BLaER1 (cell line): ENCODE data around the gene IRF2BP2.

Experiments used
- H3K27ac ChIP-seq: shearing (Covaris generic); formaldehyde crosslinking; 2 replicates; pipeline ENCODE4 v1.8.1; 2022
- H3K27me3 ChIP-seq: shearing (Covaris generic); formaldehyde crosslinking; 2 replicates; pipeline ENCODE4 v1.8.1; 2022
- H3K36me3 ChIP-seq: shearing (Covaris generic); formaldehyde crosslinking; 2 replicates; pipeline ENCODE4 v1.8.1; 2022
- H3K4me1 ChIP-seq: shearing (Covaris generic); formaldehyde crosslinking; 2 replicates; pipeline ENCODE4 v1.8.1; 2022
- H3K4me2 ChIP-seq: shearing (Covaris generic); formaldehyde crosslinking; 2 replicates; pipeline ENCODE4 v1.8.1; 2022
- H3K4me3 ChIP-seq: shearing (Covaris generic); formaldehyde crosslinking; 2 replicates; pipeline ENCODE4 v1.8.1; 2022
- H3K9ac ChIP-seq: shearing (Covaris generic); formaldehyde crosslinking; 2 replicates; pipeline ENCODE4 v1.8.1; 2022
- H3K9me3 ChIP-seq: shearing (Covaris generic); formaldehyde crosslinking; 2 replicates; pipeline ENCODE4 v1.8.1; 2022
- H4K20me1 ChIP-seq: shearing (Covaris generic); formaldehyde crosslinking; 2 replicates; pipeline ENCODE4 v1.8.1; 2022
- Cebpa-rat ChIP-seq: shearing (Covaris generic); IDR thresholded peaks from 2 replicates; pipeline ENCODE4 v1.8.1; 2022

Gene IRF2BP2

DNA sequence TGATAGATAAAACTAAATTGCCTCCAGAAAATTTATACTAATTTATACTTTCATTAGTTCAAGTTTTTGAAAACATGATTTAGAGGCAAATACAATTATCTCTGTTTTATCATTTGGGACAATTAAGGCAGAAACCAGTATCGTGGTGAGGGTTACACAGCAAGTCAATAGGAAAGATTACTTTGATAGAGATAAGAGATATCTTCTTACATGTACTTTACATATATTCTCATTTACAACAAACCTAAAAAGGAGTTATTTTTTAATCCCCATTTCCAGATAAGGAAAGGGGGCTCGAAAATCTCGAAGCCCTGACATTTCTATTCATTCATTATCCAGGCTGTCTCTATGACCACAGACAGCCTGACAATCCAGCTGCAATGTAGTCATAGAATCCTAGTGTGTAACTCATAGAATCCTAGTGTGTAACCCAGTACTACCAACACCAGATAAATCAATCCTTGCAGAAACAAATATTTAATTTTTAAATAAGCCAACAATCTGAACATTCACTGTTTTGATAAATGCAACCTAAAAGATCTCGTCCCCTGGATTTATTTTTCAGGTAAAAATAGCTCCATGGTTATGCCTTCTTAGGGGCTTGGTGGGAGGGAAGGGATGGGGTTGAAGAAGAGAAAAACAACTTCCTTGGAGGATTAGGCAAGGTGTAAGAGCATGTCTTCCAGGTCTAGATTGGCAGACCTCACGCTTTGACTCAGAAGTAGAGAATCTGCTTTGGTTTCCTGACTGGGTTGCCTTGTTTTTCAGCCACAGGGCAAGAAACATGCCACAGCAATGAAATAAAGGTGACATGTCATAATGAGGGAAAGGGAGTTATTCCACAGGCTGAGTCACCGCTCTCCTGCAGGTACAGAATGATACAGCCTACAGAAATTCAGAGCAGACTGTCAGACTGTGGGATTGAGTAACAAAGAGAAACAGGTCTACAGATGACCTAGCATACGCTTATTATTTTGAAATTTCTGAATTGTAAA lies 45.6 kb downstream of the IRF2BP2 start:
- Histone ChIP-seq H3K4me1 (no peaks in the 10 kb centered on the region), H3K9ac (no peak overlapping the region), H3K27me3 (no peaks in the 10 kb centered on the region), H3K36me3 (no peaks in the 10 kb centered on the region), H4K20me1 (no peaks in the 10 kb centered on the region), H3K27ac (no peak overlapping the region), H3K4me3 (no peak overlapping the region), H3K4me2 (no peak overlapping the region), H3K9me3 (peaks cover 6% of the 10 kb centered on the region; the same call in 1 of the 2 replicates)
- TF ChIP-seq Cebpa-rat, result no peak

DNA sequence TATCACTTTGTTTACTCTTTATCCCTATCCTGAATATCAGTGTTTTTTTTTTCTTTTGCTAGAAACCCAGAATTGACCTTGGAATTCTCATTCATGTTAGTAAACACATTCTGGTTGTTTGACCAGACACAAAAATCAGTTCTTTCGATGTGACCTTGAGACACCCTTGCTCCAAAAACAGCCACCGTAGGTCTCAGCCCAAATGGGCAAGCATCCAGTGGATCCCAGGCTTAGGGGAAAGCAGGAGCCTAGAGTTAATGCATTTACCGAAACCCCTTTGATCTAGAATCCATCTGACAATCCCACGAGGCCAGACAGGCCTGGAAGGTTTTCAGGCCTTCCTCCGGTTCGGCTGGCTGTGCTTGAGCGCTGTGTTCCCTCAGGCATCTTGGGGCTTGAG lies 47.6 kb downstream of the IRF2BP2 start:
- Histone ChIP-seq H3K27ac (no peak overlapping the region), H4K20me1 (no peaks in the 10 kb centered on the region), H3K4me2 (no peak overlapping the region), H3K36me3 (no peaks in the 10 kb centered on the region), H3K9me3 (peaks cover 6% of the 10 kb centered on the region; the same call in 1 of the 2 replicates), H3K9ac (no peak overlapping the region), H3K4me1 (0 out of 2 replicates have a peak, but pooled peaks cover under 1% of the 10 kb centered on the region), H3K4me3 (no peak overlapping the region), H3K27me3 (no peaks in the 10 kb centered on the region)
- TF ChIP-seq Cebpa-rat, result no peak

DNA sequence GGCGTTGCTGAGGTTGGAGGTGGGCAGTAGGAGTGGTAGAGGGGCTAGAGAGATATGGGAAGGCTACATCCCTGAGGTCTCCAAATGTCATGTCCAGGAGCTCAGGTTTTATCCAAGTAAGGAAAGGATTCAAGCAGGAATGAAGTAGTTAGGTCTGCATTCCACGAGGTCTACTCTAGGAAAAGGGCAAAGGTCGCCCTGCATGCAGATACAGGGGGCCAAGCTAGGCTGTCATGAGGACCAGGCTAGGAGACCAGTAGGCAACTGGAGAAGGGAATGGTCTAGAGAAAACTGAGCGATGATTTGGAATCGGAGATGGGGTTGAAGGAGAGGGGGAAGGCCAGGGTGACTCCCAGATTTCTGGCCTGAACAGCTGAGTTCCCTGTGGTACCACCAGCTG lies 48.7 kb downstream of the IRF2BP2 start:
- H3K36me3 ChIP-seq, result no peaks in the 10 kb centered on the region
- no peaks in the 10 kb centered on the region for H4K20me1 ChIP-seq
- TF ChIP-seq Cebpa-rat, result no peak
- no peak overlapping the region for H3K9ac ChIP-seq
- H3K9me3 ChIP-seq, result peaks cover 6% of the 10 kb centered on the region; the same call in 1 of the 2 replicates
- no peak overlapping the region for H3K27ac ChIP-seq
- no peaks in the 10 kb centered on the region for H3K27me3 ChIP-seq
- H3K4me2 ChIP-seq, result no peak overlapping the region
- no peak overlapping the region for H3K4me3 ChIP-seq
- H3K4me1 ChIP-seq, result 0 out of 2 replicates have a peak, but pooled peaks cover 9% of the 10 kb centered on the region

DNA sequence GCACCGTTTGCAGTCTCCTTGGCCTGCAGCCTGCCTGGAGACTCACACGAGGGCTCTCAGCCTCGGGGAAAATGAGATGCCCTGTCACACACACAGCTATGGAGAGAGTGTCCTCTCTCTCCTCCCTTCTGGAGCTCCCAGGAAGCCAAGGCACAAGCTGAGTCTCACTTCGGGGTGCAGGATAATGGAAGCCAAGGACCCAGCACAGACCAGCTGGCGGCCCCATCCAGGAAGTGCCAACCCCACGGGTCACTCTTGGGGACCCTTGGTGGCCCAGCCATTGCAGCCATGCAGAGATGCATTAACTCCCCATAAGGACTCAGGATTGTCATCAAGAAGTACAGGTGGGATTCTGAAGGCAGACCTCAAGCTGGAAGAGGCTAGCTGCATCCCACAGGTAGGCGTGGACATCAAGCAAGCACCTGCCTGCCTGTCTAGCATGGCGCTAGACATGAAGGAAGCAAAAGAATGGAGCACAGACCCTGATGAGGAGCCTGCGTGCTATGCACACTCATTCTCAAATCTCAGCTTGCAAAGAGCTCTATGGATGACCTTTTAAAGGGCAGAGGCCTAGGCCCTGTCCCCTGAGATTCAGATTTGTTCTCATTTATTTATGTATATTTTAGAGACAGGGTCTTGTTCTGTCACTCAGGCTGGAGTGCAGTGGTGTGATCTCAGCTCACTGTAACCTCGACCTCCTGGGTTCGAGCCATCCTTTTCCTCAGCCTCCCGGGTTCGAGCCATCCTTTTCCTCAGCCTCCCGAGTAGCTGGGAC lies 49.9 kb downstream of the IRF2BP2 start:
- Histone ChIP-seq H3K4me1 (0 out of 2 replicates have a peak, but pooled peaks cover 9% of the 10 kb centered on the region), H3K27me3 (no peaks in the 10 kb centered on the region), H3K4me2 (no peak overlapping the region), H3K9me3 (peaks cover 6% of the 10 kb centered on the region; the same call in 1 of the 2 replicates), H3K4me3 (no peak overlapping the region), H3K9ac (no peak overlapping the region), H3K27ac (0 out of 2 replicates have a peak overlapping the region, but pooled peaks have one; percentile 5), H4K20me1 (no peaks in the 10 kb centered on the region), H3K36me3 (no peaks in the 10 kb centered on the region)
- TF ChIP-seq Cebpa-rat, result no peak

DNA sequence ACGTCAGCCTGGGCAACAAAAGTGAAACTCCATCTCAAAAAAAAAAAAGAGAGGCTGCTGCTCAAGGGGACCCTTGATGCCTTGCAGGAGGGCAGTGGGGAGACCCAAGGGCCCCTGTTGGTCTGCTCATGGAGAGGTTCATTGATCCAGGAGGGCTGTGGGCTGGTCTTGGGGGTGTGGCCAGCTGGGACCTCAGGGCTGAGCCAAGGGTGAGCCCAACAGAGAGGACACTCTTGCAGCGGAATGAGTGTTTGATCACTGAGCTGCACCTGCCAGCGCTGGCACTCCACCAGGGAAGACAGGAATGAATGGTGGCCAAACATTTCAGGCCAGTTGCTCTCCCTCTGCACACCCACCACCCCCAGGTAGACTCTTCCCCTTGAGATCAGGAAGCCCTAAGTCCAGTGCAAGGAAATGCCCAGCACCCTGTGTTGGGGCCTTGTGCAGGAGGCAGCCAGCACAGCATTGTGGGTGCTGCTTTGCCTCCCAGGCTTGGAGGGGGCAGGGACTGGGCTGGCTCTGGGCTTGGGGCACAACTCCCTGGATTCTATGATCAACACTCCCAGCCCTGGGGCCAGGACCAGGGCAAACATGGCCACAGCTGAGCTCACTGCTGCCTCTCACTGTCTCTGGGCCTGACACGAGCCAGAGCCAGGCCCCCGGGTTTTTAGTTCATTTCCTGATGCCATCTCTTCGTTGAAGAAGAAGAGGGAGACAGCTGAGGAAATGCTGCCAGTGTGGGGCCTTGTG lies 50.7 kb downstream of the IRF2BP2 start:
- no peaks in the 10 kb centered on the region for H4K20me1 ChIP-seq
- H3K4me1 ChIP-seq, result peaks cover 12% of the 10 kb centered on the region; the same call in 1 of the 2 replicates
- peaks cover 6% of the 10 kb centered on the region; the same call in 1 of the 2 replicates for H3K9me3 ChIP-seq
- no peak overlapping the region for H3K9ac ChIP-seq
- H3K27me3 ChIP-seq, result no peaks in the 10 kb centered on the region
- H3K4me2 ChIP-seq, result no peak overlapping the region
- no peak for TF ChIP-seq Cebpa-rat
- H3K36me3 ChIP-seq, result no peaks in the 10 kb centered on the region
- H3K4me3 ChIP-seq, result no peak overlapping the region
- H3K27ac ChIP-seq, result 0 out of 2 replicates have a peak overlapping the region, but pooled peaks have one; percentile 5

DNA sequence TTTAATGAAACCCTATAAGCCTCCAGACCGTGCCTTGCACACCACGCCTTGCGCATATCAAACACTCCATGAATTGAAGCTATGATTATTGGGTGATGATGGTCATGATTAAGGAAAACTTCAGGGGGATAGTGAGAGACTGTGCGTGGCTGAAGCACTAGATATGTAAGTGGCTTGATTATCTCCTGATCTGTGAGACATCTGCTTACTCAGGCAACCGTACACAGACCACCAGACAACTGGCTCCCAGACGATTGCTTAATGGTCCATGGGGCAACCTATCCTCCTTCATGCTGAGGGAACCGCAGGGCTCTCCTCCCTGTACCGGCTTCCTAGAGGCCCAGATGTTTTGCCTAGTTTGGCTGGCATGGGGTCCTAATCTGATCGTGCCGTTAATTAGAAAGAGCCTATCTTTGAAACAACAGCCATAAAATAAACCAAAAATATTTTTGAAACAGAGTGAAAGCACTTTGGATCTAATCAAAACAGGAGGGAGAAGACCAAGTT lies 51.6 kb downstream of the IRF2BP2 start:
- H3K27me3 ChIP-seq, result no peaks in the 10 kb centered on the region
- peaks cover 6% of the 10 kb centered on the region; the same call in 1 of the 2 replicates for H3K9me3 ChIP-seq
- no peak overlapping the region for H3K4me3 ChIP-seq
- no peak overlapping the region for H3K27ac ChIP-seq
- no peak overlapping the region for H3K4me2 ChIP-seq
- no peak overlapping the region for H3K9ac ChIP-seq
- no peaks in the 10 kb centered on the region for H4K20me1 ChIP-seq
- TF ChIP-seq Cebpa-rat, result no peak
- peaks cover 21% of the 10 kb centered on the region for H3K4me1 ChIP-seq
- H3K36me3 ChIP-seq, result no peaks in the 10 kb centered on the region

DNA sequence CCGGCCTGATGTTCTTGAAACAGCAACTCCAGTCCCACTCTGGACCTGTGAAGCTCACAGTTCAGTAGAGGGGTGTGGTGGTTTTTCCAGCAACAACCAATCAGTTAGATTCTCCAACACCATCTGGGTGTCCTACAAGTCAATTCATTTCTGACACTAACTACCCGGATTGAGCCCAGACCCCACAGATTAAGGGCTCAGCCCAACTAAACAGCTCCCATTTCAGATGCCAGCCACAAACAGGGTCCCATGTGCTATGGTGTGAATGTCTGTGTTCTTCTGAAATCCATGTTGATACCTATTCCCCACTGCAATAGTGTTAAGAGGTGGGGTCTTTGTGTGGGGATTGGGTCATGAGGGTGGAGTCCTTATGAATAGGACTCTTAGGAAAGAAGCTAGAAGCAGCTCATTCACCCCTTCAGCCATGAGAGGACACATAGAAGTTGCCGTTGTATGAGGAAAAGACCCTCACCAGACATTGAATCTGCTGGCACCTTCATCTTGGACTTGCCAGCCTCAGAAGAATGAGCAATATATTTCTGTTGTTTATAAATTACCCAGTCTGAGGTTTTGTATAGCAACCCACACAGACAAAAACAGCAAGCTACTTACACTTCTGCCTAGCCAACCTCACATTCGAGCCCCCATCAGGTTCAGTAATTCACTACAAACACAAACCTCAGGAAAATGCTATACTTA lies 53.6 kb downstream of the IRF2BP2 start:
- no peak for TF ChIP-seq Cebpa-rat

DNA sequence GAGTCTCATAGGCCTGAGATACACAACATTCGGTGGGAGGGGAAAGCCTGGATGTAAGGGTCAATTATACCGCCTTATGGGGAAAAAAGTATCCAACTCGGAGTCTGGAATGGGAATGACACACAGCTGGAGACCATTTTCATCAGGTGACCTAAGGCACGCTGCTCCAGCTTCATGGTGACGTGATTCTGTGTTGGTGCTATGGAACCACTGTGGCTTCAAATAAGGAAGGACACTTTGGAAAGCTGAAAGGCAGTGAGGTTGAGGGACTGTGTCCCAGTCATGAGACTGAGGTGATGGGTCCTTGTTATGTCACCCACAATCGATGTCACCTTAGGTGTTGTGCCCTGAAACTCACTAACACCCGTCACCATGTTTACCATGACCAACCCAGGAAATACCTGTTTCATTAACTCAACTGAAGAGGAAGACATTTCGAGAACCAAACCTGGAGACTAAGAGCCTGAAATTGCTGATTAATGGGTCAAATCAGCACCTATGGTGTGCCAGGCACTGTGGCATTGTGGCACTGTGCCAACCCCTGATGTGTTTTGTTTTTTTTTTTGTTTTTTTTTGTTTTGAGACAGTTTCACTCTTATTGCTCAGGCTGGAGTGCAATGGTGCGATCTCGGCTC lies 54.5 kb downstream of the IRF2BP2 start:
- Histone ChIP-seq H3K27ac (no peak overlapping the region), H3K4me3 (no peak overlapping the region), H3K4me1 (peaks cover 42% of the 10 kb centered on the region), H3K9me3 (no peaks in the 10 kb centered on the region), H3K36me3 (no peaks in the 10 kb centered on the region), H3K27me3 (no peaks in the 10 kb centered on the region), H4K20me1 (no peaks in the 10 kb centered on the region), H3K4me2 (no peak overlapping the region), H3K9ac (no peak overlapping the region)
- no peak for TF ChIP-seq Cebpa-rat

More for the DNA sequence above, 53.6 kb downstream of the IRF2BP2 start:
- H3K4me2 ChIP-seq, result no peak overlapping the region
- peaks cover 33% of the 10 kb centered on the region for H3K4me1 ChIP-seq
- no peak overlapping the region for H3K9ac ChIP-seq
- no peak overlapping the region for H3K4me3 ChIP-seq
- H3K36me3 ChIP-seq, result no peaks in the 10 kb centered on the region
- no peaks in the 10 kb centered on the region for H3K27me3 ChIP-seq
- peak overlapping the region; percentile 5; the same call in 1 of the 2 replicates for H3K27ac ChIP-seq
- peaks cover 6% of the 10 kb centered on the region; the same call in 1 of the 2 replicates for H3K9me3 ChIP-seq
- no peaks in the 10 kb centered on the region for H4K20me1 ChIP-seq
